ENCODE data around the gene GRIA3. TPM values are rescaled to one million over a fixed set of nuclear protein-coding genes. Genes with fewer than 3 reads are reported as not detected.

GRIA3 gene
- total RNA-seq, 2 experiments from 2014 or later: 0.39 to 0.54 TPM

DNA sequence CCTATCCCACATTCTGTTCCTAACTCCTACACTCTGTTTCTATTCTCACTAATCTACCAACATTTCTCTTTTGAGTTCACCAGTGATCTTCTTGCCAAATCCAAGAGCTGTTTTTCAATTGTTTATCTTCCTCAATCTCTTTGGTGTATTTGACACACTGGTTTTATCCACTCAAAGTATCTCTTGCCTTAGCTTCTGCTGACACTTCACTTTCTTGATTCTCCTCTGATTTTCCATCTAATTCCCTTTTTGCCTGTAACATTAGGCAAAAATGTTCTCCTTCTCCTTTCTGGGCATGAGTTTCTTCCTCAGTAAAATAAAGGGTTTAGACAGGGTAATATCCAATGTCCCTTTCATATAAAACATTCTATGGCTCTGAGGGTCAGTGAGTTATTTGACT lies 26.2 kb downstream of the GRIA3 start:
- H3K27ac Mint-ChIP-seq: no peak overlapping the region
- POLR2A ChIA-PET: no interaction called here
- no peaks in the 10 kb centered on the region for H3K4me1 Mint-ChIP-seq
- DNase-seq (no peak), ATAC-seq (ENCODE audit: low read depth) (no peak)
- H3K9me3 Mint-ChIP-seq: no peaks in the 10 kb centered on the region
- no peak overlapping the region for H3K4me3 Mint-ChIP-seq
- no peaks in the 10 kb centered on the region for H3K36me3 Mint-ChIP-seq
- H3K27me3 Mint-ChIP-seq: peaks cover 2% of the 10 kb centered on the region

DNA sequence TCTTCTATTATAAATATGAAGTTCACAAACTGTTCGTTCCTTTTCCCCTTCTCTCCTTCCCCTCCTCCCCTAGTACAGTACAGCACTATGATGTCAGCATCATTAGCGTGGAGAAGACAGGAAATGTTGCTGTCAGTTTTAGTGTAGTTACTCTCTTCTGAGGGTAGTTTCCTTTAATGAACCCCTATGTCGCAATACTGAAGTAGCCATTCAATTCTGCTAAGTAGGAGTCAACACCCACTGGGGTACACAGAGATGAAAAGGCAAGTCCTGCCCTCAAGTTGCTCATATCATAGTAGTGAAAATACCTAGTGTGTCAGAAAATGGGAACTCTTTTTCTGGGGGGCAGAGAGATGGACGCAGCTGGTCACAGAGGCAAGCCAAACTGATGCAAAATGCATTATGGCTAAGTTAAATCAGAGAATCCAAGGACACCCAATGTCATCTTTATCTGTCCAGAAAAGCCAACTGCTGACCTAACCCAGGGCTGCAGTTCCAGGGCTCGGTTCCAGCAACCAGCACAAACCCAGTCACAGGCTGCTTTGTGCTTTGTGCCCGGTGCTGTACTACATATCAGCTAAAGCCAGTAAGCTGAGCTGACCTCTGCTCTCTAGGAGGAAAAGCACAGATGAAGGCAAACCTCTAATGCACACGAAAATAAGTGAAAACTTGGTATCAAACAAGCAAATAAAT lies 31.5 kb downstream of the GRIA3 start:
- DNase-seq (no peak), ATAC-seq (ENCODE audit: low read depth) (no peak)
- Mint-ChIP-seq H3K27ac (no peak overlapping the region), H3K27me3 (no peaks in the 10 kb centered on the region), H3K4me1 (no peaks in the 10 kb centered on the region), H3K4me3 (no peak overlapping the region), H3K9me3 (no peaks in the 10 kb centered on the region), H3K36me3 (no peaks in the 10 kb centered on the region)
- POLR2A ChIA-PET: no interaction called here

GRCh38 chrX:123217077-123217476 lies 33.0 kb downstream of the GRIA3 start:
- Mint-ChIP-seq H3K27ac (no peak overlapping the region), H3K27me3 (no peaks in the 10 kb centered on the region), H3K36me3 (no peaks in the 10 kb centered on the region), H3K4me1 (no peaks in the 10 kb centered on the region), H3K9me3 (no peaks in the 10 kb centered on the region), H3K4me3 (no peak overlapping the region)
- DNase-seq: no peak
- ATAC-seq (ENCODE audit: low read depth): no peak
- POLR2A ChIA-PET: no interaction called here

- no peaks in the 10 kb centered on the region for H3K27me3 Mint-ChIP-seq
- POLR2A ChIA-PET: no interaction called here
- H3K4me3 Mint-ChIP-seq: no peak overlapping the region
- no peaks in the 10 kb centered on the region for H3K36me3 Mint-ChIP-seq
- no peaks in the 10 kb centered on the region for H3K4me1 Mint-ChIP-seq
- no peak for DNase-seq
- no peak for ATAC-seq (ENCODE audit: low read depth)
- H3K9me3 Mint-ChIP-seq: no peaks in the 10 kb centered on the region
- H3K27ac Mint-ChIP-seq: no peak overlapping the region
Observed at GRCh38 chrX:123217728-123218127, 33.6 kb downstream of the GRIA3 start.

DNA sequence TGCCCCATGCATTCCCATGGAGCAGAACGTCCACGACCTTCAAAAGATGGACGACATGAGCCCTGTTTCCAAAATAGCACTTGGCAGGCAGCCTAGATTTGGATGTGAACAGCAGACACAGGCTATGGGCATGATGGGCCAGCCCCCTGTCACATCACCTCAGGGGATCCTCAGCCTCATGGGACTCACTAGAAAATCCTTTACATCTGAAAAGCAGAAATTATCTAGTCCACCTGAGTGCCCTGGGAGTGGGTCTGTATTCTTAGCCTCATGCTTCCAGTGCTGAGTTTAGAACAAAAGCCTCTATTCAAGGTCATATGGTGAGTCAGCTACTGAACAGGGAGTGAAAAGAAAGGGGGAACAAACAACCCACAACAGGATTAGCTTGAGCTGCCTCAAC lies 35.8 kb downstream of the GRIA3 start:
- Mint-ChIP-seq H3K27me3 (no peaks in the 10 kb centered on the region), H3K4me3 (no peak overlapping the region), H3K9me3 (no peaks in the 10 kb centered on the region), H3K36me3 (no peaks in the 10 kb centered on the region), H3K27ac (no peak overlapping the region), H3K4me1 (no peaks in the 10 kb centered on the region)
- POLR2A ChIA-PET: no interaction called here
- ATAC-seq (ENCODE audit: low read depth) (no peak), DNase-seq (no peak)

DNA sequence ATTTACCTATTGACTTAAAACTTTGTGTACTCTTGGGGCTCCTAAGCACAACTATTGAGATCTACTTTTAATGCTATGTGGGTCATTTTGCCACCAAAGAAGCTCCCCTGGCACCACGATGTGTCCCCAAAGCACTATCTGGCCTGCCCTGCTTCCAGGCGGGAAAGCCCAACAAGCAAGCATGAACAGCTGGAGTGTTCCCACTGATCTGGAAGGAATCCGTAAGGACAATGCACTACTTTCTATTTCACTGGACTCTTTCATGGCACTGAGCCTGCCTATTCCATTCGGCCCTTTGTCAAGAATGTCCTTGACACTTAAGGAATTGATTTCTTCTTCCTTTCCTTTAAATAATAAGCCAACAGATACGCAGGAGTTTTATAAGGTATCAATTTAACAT lies 38.8 kb downstream of the GRIA3 start:
- no peak for DNase-seq
- Mint-ChIP-seq H3K36me3 (no peaks in the 10 kb centered on the region), H3K9me3 (no peaks in the 10 kb centered on the region), H3K27me3 (no peaks in the 10 kb centered on the region), H3K27ac (no peak overlapping the region), H3K4me3 (no peak overlapping the region), H3K4me1 (no peaks in the 10 kb centered on the region)
- no peak for ATAC-seq (ENCODE audit: low read depth)
- POLR2A ChIA-PET: no interaction called here

DNA sequence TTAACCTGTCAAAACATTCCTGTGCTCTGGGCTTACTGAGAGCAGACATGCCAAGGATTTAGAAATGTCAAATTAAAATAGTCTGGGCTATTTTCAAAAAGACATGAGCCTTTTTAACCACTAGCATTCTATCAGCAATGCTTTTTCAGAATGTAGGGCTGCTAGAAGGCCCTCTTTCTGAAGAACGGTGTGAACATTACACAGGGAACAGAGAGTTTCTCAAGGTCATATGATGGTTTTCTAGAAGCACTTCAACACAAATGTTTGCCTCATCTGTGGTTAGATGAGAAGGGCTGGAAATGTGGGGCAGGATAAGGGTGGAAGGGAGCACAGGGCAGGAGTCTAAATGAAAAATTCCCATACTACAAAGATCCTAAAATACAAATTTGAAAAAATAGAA lies 39.3 kb downstream of the GRIA3 start:
- POLR2A ChIA-PET: no interaction called here
- H3K27ac Mint-ChIP-seq: no peak overlapping the region
- no peak for ATAC-seq (ENCODE audit: low read depth)

GRCh38 chrX:123223859-123224258 lies 39.8 kb downstream of the GRIA3 start:
- no peak overlapping the region for H3K27ac Mint-ChIP-seq

More for the DNA sequence above, 39.3 kb downstream of the GRIA3 start:
- H3K4me1 Mint-ChIP-seq: no peaks in the 10 kb centered on the region
- no peaks in the 10 kb centered on the region for H3K27me3 Mint-ChIP-seq
- no peak overlapping the region for H3K4me3 Mint-ChIP-seq
- no peaks in the 10 kb centered on the region for H3K9me3 Mint-ChIP-seq
- DNase-seq: no peak
- no peaks in the 10 kb centered on the region for H3K36me3 Mint-ChIP-seq

DNA sequence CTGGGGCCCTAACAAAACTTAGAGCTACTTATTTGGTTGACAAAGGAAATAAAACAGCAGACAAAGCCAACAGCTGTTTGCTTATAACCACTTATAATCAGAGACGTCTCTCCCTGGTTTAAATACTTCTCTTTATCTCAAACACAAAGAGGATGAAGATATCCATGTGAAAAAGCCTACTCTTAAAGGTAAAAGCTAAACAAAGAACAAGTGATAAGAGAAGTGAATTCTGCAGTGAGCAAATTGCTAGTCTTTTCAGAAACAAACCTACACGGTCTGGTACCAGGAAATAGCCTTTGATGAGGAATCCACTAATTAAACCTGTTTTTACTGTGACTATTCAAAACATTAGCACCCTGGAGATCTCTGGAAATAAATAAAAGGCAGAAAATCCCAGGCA lies 46.7 kb downstream of the GRIA3 start:
- Mint-ChIP-seq H3K9me3 (no peaks in the 10 kb centered on the region), H3K4me1 (no peaks in the 10 kb centered on the region), H3K27ac (no peak overlapping the region), H3K4me3 (no peak overlapping the region), H3K27me3 (no peaks in the 10 kb centered on the region), H3K36me3 (no peaks in the 10 kb centered on the region)
- no peak for ATAC-seq (ENCODE audit: low read depth)
- POLR2A ChIA-PET: no interaction called here
- no peak for DNase-seq

More at GRCh38 chrX:123223859-123224258, 39.8 kb downstream of the GRIA3 start:
- no peaks in the 10 kb centered on the region for H3K27me3 Mint-ChIP-seq
- DNase-seq (no peak), ATAC-seq (ENCODE audit: low read depth) (no peak)
- no peaks in the 10 kb centered on the region for H3K4me1 Mint-ChIP-seq
- POLR2A ChIA-PET: no interaction called here
- H3K36me3 Mint-ChIP-seq: no peaks in the 10 kb centered on the region
- no peaks in the 10 kb centered on the region for H3K9me3 Mint-ChIP-seq
- H3K4me3 Mint-ChIP-seq: no peak overlapping the region

GRCh38 chrX:123236859-123237258 lies 52.8 kb downstream of the GRIA3 start:
- H3K4me1 Mint-ChIP-seq: no peaks in the 10 kb centered on the region
- no peak overlapping the region for H3K27ac Mint-ChIP-seq
- no peak overlapping the region for H3K4me3 Mint-ChIP-seq
- POLR2A ChIA-PET: no interaction called here
- H3K36me3 Mint-ChIP-seq: no peaks in the 10 kb centered on the region
- DNase-seq: no peak
- no peak for ATAC-seq (ENCODE audit: low read depth)
- H3K9me3 Mint-ChIP-seq: no peaks in the 10 kb centered on the region
- no peaks in the 10 kb centered on the region for H3K27me3 Mint-ChIP-seq

- H3K4me1 Mint-ChIP-seq: no peaks in the 10 kb centered on the region
- H3K4me3 Mint-ChIP-seq: no peak overlapping the region
- DNase-seq: no peak
- no peaks in the 10 kb centered on the region for H3K36me3 Mint-ChIP-seq
- H3K27me3 Mint-ChIP-seq: no peaks in the 10 kb centered on the region
- no peaks in the 10 kb centered on the region for H3K9me3 Mint-ChIP-seq
- no peak for ATAC-seq (ENCODE audit: low read depth)
- H3K27ac Mint-ChIP-seq: no peak overlapping the region
- POLR2A ChIA-PET: no interaction called here
Observed at GRCh38 chrX:123237271-123237670, 53.2 kb downstream of the GRIA3 start.

GRCh38 chrX:123254457-123254856 lies 70.4 kb downstream of the GRIA3 start:
- no peak overlapping the region for H3K27ac Mint-ChIP-seq
- POLR2A ChIA-PET: no interaction called here
- no peaks in the 10 kb centered on the region for H3K36me3 Mint-ChIP-seq
- H3K4me3 Mint-ChIP-seq: no peak overlapping the region
- ATAC-seq (ENCODE audit: low read depth) (no peak), DNase-seq (no peak)
- peaks cover 3% of the 10 kb centered on the region for H3K9me3 Mint-ChIP-seq
- H3K27me3 Mint-ChIP-seq: no peaks in the 10 kb centered on the region
- no peaks in the 10 kb centered on the region for H3K4me1 Mint-ChIP-seq

DNA sequence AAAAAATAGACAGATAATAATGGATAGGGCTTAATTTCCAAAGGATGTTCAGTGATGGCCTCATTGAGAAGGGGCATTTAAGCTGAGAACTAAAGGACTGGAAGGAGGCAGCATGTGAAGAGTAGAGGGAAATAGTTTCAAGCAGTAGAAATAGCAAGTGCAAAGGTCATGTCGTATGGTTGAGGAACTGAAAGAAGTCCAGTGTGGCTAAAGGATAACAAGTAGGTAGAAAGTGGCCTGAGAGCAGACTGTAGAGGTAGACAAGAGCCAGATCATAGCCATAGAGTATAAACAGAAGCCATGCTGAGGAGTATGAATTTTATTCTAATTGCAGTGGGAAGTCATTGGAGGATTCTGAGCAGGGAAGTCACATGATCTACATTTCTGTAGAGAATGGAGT lies 72.3 kb downstream of the GRIA3 start:
- DNase-seq: no peak
- H3K4me3 Mint-ChIP-seq: no peak overlapping the region
- H3K27ac Mint-ChIP-seq: no peak overlapping the region
- no peaks in the 10 kb centered on the region for H3K27me3 Mint-ChIP-seq
- peaks cover 3% of the 10 kb centered on the region for H3K9me3 Mint-ChIP-seq
- H3K36me3 Mint-ChIP-seq: no peaks in the 10 kb centered on the region
- ATAC-seq (ENCODE audit: low read depth): no peak
- POLR2A ChIA-PET: no interaction called here
- H3K4me1 Mint-ChIP-seq: no peaks in the 10 kb centered on the region

DNA sequence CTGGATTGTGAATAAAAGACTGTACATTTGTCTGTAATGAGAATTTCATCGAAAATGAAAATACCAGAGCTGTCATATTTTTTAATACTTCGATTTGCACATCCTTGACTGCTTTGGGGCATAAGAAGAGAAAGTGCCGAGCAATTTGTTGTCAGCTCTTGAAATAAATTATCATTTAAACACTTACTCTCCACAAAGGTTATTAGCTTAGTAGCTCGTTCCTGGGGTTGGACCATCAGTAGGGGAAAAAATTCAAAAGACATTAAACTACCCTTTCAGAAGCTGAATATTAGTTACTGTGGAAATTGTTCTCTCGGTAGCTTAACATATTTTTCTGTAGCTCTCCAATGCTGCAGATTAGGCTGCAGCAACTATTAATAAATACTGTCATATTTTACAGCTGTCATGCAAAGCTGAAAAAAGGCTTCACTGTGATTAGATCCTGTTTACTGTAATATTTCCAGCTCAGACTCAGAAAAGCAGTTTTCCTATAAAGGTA lies 76.9 kb downstream of the GRIA3 start:
- H3K27ac Mint-ChIP-seq: no peak overlapping the region
- DNase-seq (no peak), ATAC-seq (ENCODE audit: low read depth) (no peak)
- POLR2A ChIA-PET: no interaction called here
- H3K9me3 Mint-ChIP-seq: peaks cover 2% of the 10 kb centered on the region
- no peaks in the 10 kb centered on the region for H3K36me3 Mint-ChIP-seq
- no peaks in the 10 kb centered on the region for H3K4me1 Mint-ChIP-seq
- H3K27me3 Mint-ChIP-seq: no peaks in the 10 kb centered on the region
- no peak overlapping the region for H3K4me3 Mint-ChIP-seq

GRCh38 chrX:123263270-123263669 lies 79.2 kb downstream of the GRIA3 start:
- Mint-ChIP-seq H3K27me3 (no peaks in the 10 kb centered on the region), H3K36me3 (no peaks in the 10 kb centered on the region), H3K9me3 (no peaks in the 10 kb centered on the region), H3K4me1 (no peaks in the 10 kb centered on the region), H3K4me3 (no peak overlapping the region), H3K27ac (no peak overlapping the region)
- ATAC-seq (ENCODE audit: low read depth) (no peak), DNase-seq (no peak)
- POLR2A ChIA-PET: no interaction called here

Data from activated naive CD8-positive, alpha-beta T cell treated with anti-CD3 and anti-CD28 coated beads, Interleukin-2, amount 10 ng/mL, durations not matched to agents 7 days and 5 days (primary cell).